ENCODE data around the gene PHAF1. TPM values are rescaled to one million over a fixed set of nuclear protein-coding genes. Genes with fewer than 3 reads are reported as not detected.

Gene PHAF1
- total and polyA plus RNA-seq, 9 of the 15 experiments (the other 6 are each of a cell fraction or from before 2014, with no cell fraction given), result 5.1 to 25.4 (median 13.8) TPM

DNA sequence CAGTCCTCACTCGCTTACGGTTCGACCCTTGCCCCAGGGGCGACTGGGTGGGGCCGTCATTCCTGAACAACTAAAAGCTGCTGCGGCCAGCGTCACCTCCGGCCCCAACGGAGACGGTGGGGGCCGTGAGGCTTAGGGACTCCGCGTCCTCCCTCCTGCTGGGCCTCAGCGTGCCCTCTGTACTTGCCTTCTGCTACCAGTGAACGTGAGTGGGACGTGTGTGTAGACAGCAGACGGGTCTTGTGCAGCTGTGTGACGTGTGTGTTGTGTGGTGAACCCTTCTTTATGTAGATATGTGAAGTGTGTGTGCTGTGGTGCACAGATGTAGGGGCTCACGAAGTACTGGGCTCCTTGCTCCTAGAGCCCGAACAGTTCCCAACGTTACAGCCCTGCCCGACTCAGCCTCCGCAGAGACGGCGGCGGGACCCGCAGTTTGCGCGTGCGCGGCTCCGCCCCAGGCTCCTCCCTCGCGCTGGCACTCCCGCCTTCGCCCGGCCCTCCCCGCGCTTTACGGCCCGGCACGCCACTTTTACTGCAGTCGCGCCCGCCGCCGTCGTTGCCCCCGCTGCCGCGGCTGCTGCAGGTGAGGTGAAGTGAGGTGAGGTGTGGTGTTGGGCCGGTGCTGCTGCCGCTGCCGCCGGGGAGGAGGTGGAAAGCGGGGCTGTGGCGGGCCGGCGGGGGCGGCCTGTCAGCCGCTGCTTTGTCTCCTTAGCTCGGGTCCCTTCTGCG is at the start of gene PHAF1 (continued):
- TF ChIP-seq, protein P1, sequence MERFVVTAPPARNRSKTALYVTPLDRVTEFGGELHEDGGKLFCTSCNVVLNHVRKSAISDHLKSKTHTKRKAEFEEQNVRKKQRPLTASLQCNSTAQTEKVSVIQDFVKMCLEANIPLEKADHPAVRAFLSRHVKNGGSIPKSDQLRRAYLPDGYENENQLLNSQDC (CRISPR knock-in tag; IDR thresholded peaks at IDR 0.05), result peak; percentile 12; the same call in 1 of the 2 replicates
- TF ChIP-seq PHF20 (IDR thresholded peaks at IDR 0.05; ENCODE audit: partially characterized antibody), result peak; percentile 68
- no peak for TF ChIP-seq ZBTB1 (CRISPR knock-in tag; IDR thresholded peaks at IDR 0.05; ENCODE audit: borderline replicate concordance, low read depth)
- peak; percentile 35 for TF ChIP-seq TBP (optimal IDR thresholded peaks at IDR 0.05; ENCODE audit: low read depth, low read length)
- TF ChIP-seq, protein P2, sequence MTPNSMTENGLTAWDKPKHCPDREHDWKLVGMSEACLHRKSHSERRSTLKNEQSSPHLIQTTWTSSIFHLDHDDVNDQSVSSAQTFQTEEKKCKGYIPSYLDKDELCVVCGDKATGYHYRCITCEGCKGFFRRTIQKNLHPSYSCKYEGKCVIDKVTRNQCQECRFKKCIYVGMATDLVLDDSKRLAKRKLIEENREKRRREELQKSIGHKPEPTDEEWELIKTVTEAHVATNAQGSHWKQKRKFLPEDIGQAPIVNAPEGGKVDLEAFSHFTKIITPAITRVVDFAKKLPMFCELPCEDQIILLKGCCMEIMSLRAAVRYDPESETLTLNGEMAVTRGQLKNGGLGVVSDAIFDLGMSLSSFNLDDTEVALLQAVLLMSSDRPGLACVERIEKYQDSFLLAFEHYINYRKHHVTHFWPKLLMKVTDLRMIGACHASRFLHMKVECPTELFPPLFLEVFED (CRISPR knock-in tag; conservative IDR thresholded peaks at IDR 0.05), result no peak
- peak; percentile 85 for TF ChIP-seq CREM (IDR thresholded peaks at IDR 0.05; ENCODE audit: low read depth)
- no peak for TF ChIP-seq ZNF12 (CRISPR knock-in tag; IDR thresholded peaks at IDR 0.05)
- TF ChIP-seq ZNF140 (CRISPR knock-in tag; IDR thresholded peaks at IDR 0.05), result no peak
- TF ChIP-seq RCOR1 (IDR thresholded peaks at IDR 0.05; ENCODE audit: borderline replicate concordance in 1 of 2, low read depth in 2 of 2, low read length in 2 of 2), result no peak; a peak in 1 of 4 replicates
- no peak for TF ChIP-seq E2F3 (CRISPR knock-in tag; IDR thresholded peaks at IDR 0.05)
- no peak for TF ChIP-seq POLR3G (IDR thresholded peaks at IDR 0.05; ENCODE audit: extremely low read depth, insufficient read length, insufficient replicate concordance)
- peak; percentile 81 for TF ChIP-seq HMGN3 (IDR thresholded peaks at IDR 0.05; ENCODE audit: borderline replicate concordance, extremely low read depth, insufficient read length, low read depth, low read length)
- peak; percentile 94; the same call in 1 of the 2 replicates for TF ChIP-seq PHF8 (IDR thresholded peaks at IDR 0.05; ENCODE audit: borderline replicate concordance, low read length)
- TF ChIP-seq, protein P3, sequence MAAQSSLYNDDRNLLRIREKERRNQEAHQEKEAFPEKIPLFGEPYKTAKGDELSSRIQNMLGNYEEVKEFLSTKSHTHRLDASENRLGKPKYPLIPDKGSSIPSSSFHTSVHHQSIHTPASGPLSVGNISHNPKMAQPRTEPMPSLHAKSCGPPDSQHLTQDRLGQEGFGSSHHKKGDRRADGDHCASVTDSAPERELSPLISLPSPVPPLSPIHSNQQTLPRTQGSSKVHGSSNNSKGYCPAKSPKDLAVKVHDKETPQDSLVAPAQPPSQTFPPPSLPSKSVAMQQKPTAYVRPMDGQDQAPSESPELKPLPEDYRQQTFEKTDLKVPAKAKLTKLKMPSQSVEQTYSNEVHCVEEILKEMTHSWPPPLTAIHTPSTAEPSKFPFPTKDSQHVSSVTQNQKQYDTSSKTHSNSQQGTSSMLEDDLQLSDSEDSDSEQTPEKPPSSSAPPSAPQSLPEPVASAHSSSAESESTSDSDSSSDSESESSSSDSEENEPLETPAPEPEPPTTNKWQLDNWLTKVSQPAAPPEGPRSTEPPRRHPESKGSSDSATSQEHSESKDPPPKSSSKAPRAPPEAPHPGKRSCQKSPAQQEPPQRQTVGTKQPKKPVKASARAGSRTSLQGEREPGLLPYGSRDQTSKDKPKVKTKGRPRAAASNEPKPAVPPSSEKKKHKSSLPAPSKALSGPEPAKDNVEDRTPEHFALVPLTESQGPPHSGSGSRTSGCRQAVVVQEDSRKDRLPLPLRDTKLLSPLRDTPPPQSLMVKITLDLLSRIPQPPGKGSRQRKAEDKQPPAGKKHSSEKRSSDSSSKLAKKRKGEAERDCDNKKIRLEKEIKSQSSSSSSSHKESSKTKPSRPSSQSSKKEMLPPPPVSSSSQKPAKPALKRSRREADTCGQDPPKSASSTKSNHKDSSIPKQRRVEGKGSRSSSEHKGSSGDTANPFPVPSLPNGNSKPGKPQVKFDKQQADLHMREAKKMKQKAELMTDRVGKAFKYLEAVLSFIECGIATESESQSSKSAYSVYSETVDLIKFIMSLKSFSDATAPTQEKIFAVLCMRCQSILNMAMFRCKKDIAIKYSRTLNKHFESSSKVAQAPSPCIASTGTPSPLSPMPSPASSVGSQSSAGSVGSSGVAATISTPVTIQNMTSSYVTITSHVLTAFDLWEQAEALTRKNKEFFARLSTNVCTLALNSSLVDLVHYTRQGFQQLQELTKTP (IDR thresholded peaks at IDR 0.05; ENCODE audit: low read depth in 1 of 2, partially characterized antibody in 2 of 2), result no peak
- TF ChIP-seq SP2 (IDR thresholded peaks at IDR 0.05; ENCODE audit: extremely low read depth, low read depth, low read length, poor library complexity, severe bottlenecking), result no peak
- TF ChIP-seq FOXK1 (CRISPR knock-in tag; IDR thresholded peaks at IDR 0.05; ENCODE audit: borderline replicate concordance), result no peak
- TF ChIP-seq, protein P4, sequence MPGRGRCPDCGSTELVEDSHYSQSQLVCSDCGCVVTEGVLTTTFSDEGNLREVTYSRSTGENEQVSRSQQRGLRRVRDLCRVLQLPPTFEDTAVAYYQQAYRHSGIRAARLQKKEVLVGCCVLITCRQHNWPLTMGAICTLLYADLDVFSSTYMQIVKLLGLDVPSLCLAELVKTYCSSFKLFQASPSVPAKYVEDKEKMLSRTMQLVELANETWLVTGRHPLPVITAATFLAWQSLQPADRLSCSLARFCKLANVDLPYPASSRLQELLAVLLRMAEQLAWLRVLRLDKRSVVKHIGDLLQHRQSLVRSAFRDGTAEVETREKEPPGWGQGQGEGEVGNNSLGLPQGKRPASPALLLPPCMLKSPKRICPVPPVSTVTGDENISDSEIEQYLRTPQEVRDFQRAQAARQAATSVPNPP (IDR thresholded peaks at IDR 0.05; ENCODE audit: borderline replicate concordance, insufficient read depth, insufficient read length), result no peak
- no peak for TF ChIP-seq ZNF124 (CRISPR knock-in tag; IDR thresholded peaks at IDR 0.05)

Measured in K562 (cell line).